ENCODE results near the gene RGS6.

RGS6 gene

DNA sequence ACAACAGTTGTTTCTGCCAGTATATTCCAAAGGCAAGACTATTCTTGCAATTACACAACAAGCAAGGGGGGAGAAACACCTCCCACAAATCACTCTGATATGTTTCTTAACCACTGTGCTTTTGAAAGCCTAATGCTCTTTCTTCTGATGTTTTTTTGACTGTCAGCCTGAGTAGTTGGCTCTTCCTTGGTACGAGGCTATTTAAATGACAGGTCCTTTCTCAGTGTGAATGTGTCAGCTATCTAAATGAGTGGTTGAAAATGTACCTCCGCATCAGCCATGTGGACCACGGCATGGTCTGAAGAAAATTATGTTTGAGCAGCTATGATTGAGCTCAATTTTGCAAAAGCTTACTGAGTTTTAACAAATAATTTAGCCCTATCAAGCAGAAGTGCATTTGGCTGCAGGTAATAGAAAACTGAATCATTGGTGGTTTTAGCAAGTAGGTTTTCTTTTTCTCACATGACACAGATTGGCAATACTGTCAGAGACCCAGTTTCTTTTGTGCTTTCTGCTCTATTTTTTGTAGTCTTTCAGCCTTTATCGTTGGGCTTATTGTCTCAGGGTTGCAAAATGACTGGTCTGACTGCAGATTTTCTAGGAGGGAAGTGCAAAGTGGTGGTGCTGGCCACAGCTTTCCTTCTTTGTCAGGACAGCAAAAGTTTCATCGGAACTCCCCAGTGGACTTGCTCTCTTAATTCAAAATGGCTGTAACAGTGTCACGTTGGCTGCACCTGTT lies 162.8 kb downstream of the RGS6 start:
- Histone ChIP-seq H3K36me3 (ENCODE audit: insufficient read depth, low read depth, low read length) (no peaks in the 10 kb centered on the region), H3K27ac (ENCODE audit: low read length) (no peak overlapping the region), H3K4me3 (ENCODE audit: low read length) (no peak overlapping the region), H3K9ac (ENCODE audit: low read depth, low read length) (no peak overlapping the region), H3K9me3 (ENCODE audit: insufficient read depth, low read depth, low read length) (no peaks in the 10 kb centered on the region), H3K4me1 (ENCODE audit: insufficient read depth, low read length) (no peaks in the 10 kb centered on the region), H3K27me3 (ENCODE audit: insufficient read depth, low read length) (no peaks in the 10 kb centered on the region)

GRCh38 chr14:72097173-72097783 lies 165.0 kb downstream of the RGS6 start:
- H3K36me3 ChIP-seq (ENCODE audit: insufficient read depth, low read depth, low read length) = no peaks in the 10 kb centered on the region
- H3K9ac ChIP-seq (ENCODE audit: low read depth, low read length) = no peak overlapping the region
- no peaks in the 10 kb centered on the region for H3K27me3 ChIP-seq (ENCODE audit: insufficient read depth, low read length)
- no peak overlapping the region for H3K4me3 ChIP-seq (ENCODE audit: low read length)
- H3K27ac ChIP-seq (ENCODE audit: low read length) = no peak overlapping the region
- H3K4me1 ChIP-seq (ENCODE audit: insufficient read depth, low read length) = no peaks in the 10 kb centered on the region
- H3K9me3 ChIP-seq (ENCODE audit: insufficient read depth, low read depth, low read length) = no peaks in the 10 kb centered on the region

GRCh38 chr14:72098210-72098609 lies 166.0 kb downstream of the RGS6 start:
- no peaks in the 10 kb centered on the region for H3K4me1 ChIP-seq (ENCODE audit: insufficient read depth, low read length)
- no peaks in the 10 kb centered on the region for H3K9me3 ChIP-seq (ENCODE audit: insufficient read depth, low read depth, low read length)
- no peak overlapping the region for H3K9ac ChIP-seq (ENCODE audit: low read depth, low read length)
- H3K27ac ChIP-seq (ENCODE audit: low read length) = no peak overlapping the region
- H3K27me3 ChIP-seq (ENCODE audit: insufficient read depth, low read length) = no peaks in the 10 kb centered on the region
- no peak overlapping the region for H3K4me3 ChIP-seq (ENCODE audit: low read length)
- H3K36me3 ChIP-seq (ENCODE audit: insufficient read depth, low read depth, low read length) = no peaks in the 10 kb centered on the region

DNA sequence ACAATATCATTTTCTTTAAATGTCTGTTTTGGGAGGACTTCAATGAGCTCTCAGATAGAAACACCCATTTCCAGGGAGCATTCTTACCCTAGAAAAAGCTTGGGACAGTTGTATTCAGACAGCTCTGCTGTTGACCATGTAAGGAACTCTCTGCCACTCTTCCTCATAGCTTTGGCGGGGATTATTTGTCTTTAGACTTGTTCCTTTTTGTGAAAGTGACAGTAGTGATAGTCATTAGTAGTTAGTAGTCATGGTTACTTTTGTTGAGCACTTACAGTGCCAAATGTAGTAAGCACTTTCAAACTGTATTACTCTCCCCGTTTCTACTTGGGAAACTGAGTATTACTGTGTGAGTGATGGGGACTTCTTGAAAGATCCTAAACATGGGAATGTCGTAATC lies 167.3 kb downstream of the RGS6 start:
- Histone ChIP-seq H3K4me3 (ENCODE audit: low read length) (no peak overlapping the region), H3K27me3 (ENCODE audit: insufficient read depth, low read length) (no peaks in the 10 kb centered on the region), H3K27ac (ENCODE audit: low read length) (no peak overlapping the region), H3K36me3 (ENCODE audit: insufficient read depth, low read depth, low read length) (no peaks in the 10 kb centered on the region), H3K9ac (ENCODE audit: low read depth, low read length) (no peak overlapping the region), H3K9me3 (ENCODE audit: insufficient read depth, low read depth, low read length) (no peaks in the 10 kb centered on the region), H3K4me1 (ENCODE audit: insufficient read depth, low read length) (no peaks in the 10 kb centered on the region)

GRCh38 chr14:72104011-72104613 lies 171.9 kb downstream of the RGS6 start:
- Histone ChIP-seq H3K9ac (ENCODE audit: low read depth, low read length) (no peak overlapping the region), H3K9me3 (ENCODE audit: insufficient read depth, low read depth, low read length) (no peaks in the 10 kb centered on the region), H3K27me3 (ENCODE audit: insufficient read depth, low read length) (no peaks in the 10 kb centered on the region), H3K4me3 (ENCODE audit: low read length) (no peak overlapping the region), H3K4me1 (ENCODE audit: insufficient read depth, low read length) (no peaks in the 10 kb centered on the region), H3K27ac (ENCODE audit: low read length) (no peak overlapping the region), H3K36me3 (ENCODE audit: insufficient read depth, low read depth, low read length) (no peaks in the 10 kb centered on the region)

- H3K36me3 ChIP-seq (ENCODE audit: insufficient read depth, low read depth, low read length) = no peaks in the 10 kb centered on the region
- H3K4me3 ChIP-seq (ENCODE audit: low read length) = no peak overlapping the region
- no peaks in the 10 kb centered on the region for H3K9me3 ChIP-seq (ENCODE audit: insufficient read depth, low read depth, low read length)
- H3K27ac ChIP-seq (ENCODE audit: low read length) = no peak overlapping the region
- no peaks in the 10 kb centered on the region for H3K4me1 ChIP-seq (ENCODE audit: insufficient read depth, low read length)
- no peaks in the 10 kb centered on the region for H3K27me3 ChIP-seq (ENCODE audit: insufficient read depth, low read length)
- H3K9ac ChIP-seq (ENCODE audit: low read depth, low read length) = no peak overlapping the region
Measured at GRCh38 chr14:72111911-72112310, 179.7 kb downstream of the RGS6 start.

- no peak overlapping the region for H3K27ac ChIP-seq (ENCODE audit: low read length)
- no peak overlapping the region for H3K4me3 ChIP-seq (ENCODE audit: low read length)
- no peaks in the 10 kb centered on the region for H3K36me3 ChIP-seq (ENCODE audit: insufficient read depth, low read depth, low read length)
- no peak overlapping the region for H3K9ac ChIP-seq (ENCODE audit: low read depth, low read length)
- no peaks in the 10 kb centered on the region for H3K9me3 ChIP-seq (ENCODE audit: insufficient read depth, low read depth, low read length)
- H3K27me3 ChIP-seq (ENCODE audit: insufficient read depth, low read length) = no peaks in the 10 kb centered on the region
- H3K4me1 ChIP-seq (ENCODE audit: insufficient read depth, low read length) = no peaks in the 10 kb centered on the region
Measured at GRCh38 chr14:72118841-72119240, 186.6 kb downstream of the RGS6 start.

GRCh38 chr14:72120315-72120714 lies 188.1 kb downstream of the RGS6 start:
- H3K36me3 ChIP-seq (ENCODE audit: insufficient read depth, low read depth, low read length) = no peaks in the 10 kb centered on the region
- H3K9me3 ChIP-seq (ENCODE audit: insufficient read depth, low read depth, low read length) = no peaks in the 10 kb centered on the region

GRCh38 chr14:72123755-72124154 lies 191.5 kb downstream of the RGS6 start:
- Histone ChIP-seq H3K27ac (ENCODE audit: low read length) (no peak overlapping the region), H3K4me1 (ENCODE audit: insufficient read depth, low read length) (no peaks in the 10 kb centered on the region), H3K9ac (ENCODE audit: low read depth, low read length) (no peak overlapping the region), H3K27me3 (ENCODE audit: insufficient read depth, low read length) (no peaks in the 10 kb centered on the region), H3K36me3 (ENCODE audit: insufficient read depth, low read depth, low read length) (no peaks in the 10 kb centered on the region), H3K4me3 (ENCODE audit: low read length) (no peak overlapping the region), H3K9me3 (ENCODE audit: insufficient read depth, low read depth, low read length) (no peaks in the 10 kb centered on the region)

More at GRCh38 chr14:72120315-72120714, 188.1 kb downstream of the RGS6 start:
- no peaks in the 10 kb centered on the region for H3K27me3 ChIP-seq (ENCODE audit: insufficient read depth, low read length)
- H3K9ac ChIP-seq (ENCODE audit: low read depth, low read length) = no peak overlapping the region
- H3K4me3 ChIP-seq (ENCODE audit: low read length) = no peak overlapping the region
- no peaks in the 10 kb centered on the region for H3K4me1 ChIP-seq (ENCODE audit: insufficient read depth, low read length)
- no peak overlapping the region for H3K27ac ChIP-seq (ENCODE audit: low read length)

GRCh38 chr14:72124171-72124570 lies 191.9 kb downstream of the RGS6 start:
- Histone ChIP-seq H3K36me3 (ENCODE audit: insufficient read depth, low read depth, low read length) (no peaks in the 10 kb centered on the region), H3K4me3 (ENCODE audit: low read length) (no peak overlapping the region), H3K9ac (ENCODE audit: low read depth, low read length) (no peak overlapping the region), H3K4me1 (ENCODE audit: insufficient read depth, low read length) (no peaks in the 10 kb centered on the region), H3K9me3 (ENCODE audit: insufficient read depth, low read depth, low read length) (no peaks in the 10 kb centered on the region), H3K27me3 (ENCODE audit: insufficient read depth, low read length) (no peaks in the 10 kb centered on the region), H3K27ac (ENCODE audit: low read length) (no peak overlapping the region)

- Histone ChIP-seq H3K9ac (ENCODE audit: low read depth, low read length) (no peak overlapping the region), H3K4me1 (ENCODE audit: insufficient read depth, low read length) (no peaks in the 10 kb centered on the region), H3K27ac (ENCODE audit: low read length) (no peak overlapping the region), H3K36me3 (ENCODE audit: insufficient read depth, low read depth, low read length) (no peaks in the 10 kb centered on the region), H3K27me3 (ENCODE audit: insufficient read depth, low read length) (no peaks in the 10 kb centered on the region), H3K4me3 (ENCODE audit: low read length) (no peak overlapping the region), H3K9me3 (ENCODE audit: insufficient read depth, low read depth, low read length) (no peaks in the 10 kb centered on the region)
Measured at GRCh38 chr14:72126091-72126490, 193.9 kb downstream of the RGS6 start.

DNA sequence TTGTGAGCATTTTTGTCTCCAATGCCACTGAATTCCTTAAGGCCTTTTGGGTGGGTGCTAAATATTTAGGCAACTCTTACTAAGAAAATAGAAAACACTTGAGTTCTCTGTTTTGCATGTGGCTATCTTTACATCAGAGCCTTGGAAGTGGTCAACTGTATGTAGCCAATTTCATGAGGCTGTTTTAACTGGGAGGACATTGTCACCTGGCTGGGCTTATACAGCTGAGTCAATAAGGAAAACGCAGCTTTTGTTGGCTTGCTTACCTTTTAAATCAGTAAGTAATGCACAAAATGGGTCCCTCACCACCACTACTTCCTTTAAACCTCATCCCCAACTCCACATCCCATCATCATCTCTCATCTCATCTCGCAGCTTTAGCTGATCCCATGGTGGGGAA lies 194.3 kb downstream of the RGS6 start:
- Histone ChIP-seq H3K27ac (ENCODE audit: low read length) (no peak overlapping the region), H3K27me3 (ENCODE audit: insufficient read depth, low read length) (no peaks in the 10 kb centered on the region), H3K4me1 (ENCODE audit: insufficient read depth, low read length) (no peaks in the 10 kb centered on the region), H3K9ac (ENCODE audit: low read depth, low read length) (no peak overlapping the region), H3K36me3 (ENCODE audit: insufficient read depth, low read depth, low read length) (no peaks in the 10 kb centered on the region), H3K9me3 (ENCODE audit: insufficient read depth, low read depth, low read length) (no peaks in the 10 kb centered on the region), H3K4me3 (ENCODE audit: low read length) (no peak overlapping the region)

Data from iPS-20b (cell line).